Right lobe of liver (tissue), 4 donors: ENCODE data around the gene IL20RB.

Source experiments
- CTCF ChIP-seq, 4 donors: fragments of 200-600 bp in 3 of 4; fragments of 450-650 bp in 1 of 4; IDR thresholded peaks; one replicate each; pipeline versions ENCODE4 v1.5.1 to v1.8.0; 2016 to 2022; ENCODE audit warnings: antibody characterized with exemption in 4 of 4, mild to moderate bottlenecking in 2 of 4
- POLR2A ChIP-seq: fragments of 450-650 bp; IDR thresholded peaks from one replicate; pipeline ENCODE4 v1.6.1; 2017; ENCODE audit warnings: antibody characterized with exemption, mild to moderate bottlenecking
- donor health status: DM: no; HTN: no; CAD: no.
- donor health status: DM: no; HTN: no; CAD: no.
- donor health status: DM: no; HTN: yes; CAD: no.

GRCh38 chr3:136910697-136911096 lies 47.1 kb upstream of the IL20RB start:
- TF ChIP-seq CTCF (IDR thresholded peaks at IDR 0.05), result no peak
- TF ChIP-seq POLR2A, result no peak
